Measurements from ENCODE around the gene SLC25A38. TPM values are rescaled to one million over a fixed set of nuclear protein-coding genes. Genes with fewer than 3 reads are reported as not detected.

The SLC25A38 gene
- total and polyA plus RNA-seq, 2 donors from 2014 or later = 24.9 to 42.3 TPM

DNA sequence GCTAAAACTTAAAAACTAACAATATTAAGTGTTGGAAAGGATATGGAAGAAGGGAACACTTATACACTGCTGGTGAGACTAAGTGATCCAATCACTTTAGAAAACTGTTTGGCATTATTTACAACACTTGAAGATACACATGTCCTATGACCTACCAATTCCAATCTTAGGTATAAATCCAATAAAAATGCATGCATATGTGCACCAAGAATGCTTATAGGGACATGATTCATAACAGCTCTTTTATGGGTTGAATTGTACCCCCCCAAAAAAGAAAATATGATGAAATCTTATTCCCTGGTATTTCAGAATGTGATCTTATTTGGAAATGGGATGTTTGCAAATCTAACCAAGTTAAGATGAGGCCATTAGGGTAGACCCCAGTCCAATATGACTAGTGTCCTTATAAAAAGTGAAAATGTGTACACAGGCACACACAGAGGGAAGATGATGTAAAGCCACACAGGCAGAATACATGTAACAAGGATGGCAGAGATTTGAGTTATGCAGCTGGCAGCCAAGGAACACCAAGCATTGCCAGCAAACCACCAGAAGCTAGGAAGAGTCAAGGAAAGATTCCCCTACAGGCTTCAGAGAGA is 38.3 kb upstream of the SLC25A38 start:
- TF ChIP-seq, protein P1, sequence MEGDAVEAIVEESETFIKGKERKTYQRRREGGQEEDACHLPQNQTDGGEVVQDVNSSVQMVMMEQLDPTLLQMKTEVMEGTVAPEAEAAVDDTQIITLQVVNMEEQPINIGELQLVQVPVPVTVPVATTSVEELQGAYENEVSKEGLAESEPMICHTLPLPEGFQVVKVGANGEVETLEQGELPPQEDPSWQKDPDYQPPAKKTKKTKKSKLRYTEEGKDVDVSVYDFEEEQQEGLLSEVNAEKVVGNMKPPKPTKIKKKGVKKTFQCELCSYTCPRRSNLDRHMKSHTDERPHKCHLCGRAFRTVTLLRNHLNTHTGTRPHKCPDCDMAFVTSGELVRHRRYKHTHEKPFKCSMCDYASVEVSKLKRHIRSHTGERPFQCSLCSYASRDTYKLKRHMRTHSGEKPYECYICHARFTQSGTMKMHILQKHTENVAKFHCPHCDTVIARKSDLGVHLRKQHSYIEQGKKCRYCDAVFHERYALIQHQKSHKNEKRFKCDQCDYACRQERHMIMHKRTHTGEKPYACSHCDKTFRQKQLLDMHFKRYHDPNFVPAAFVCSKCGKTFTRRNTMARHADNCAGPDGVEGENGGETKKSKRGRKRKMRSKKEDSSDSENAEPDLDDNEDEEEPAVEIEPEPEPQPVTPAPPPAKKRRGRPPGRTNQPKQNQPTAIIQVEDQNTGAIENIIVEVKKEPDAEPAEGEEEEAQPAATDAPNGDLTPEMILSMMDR (IDR thresholded peaks at IDR 0.05; ENCODE audit: borderline replicate concordance, extremely low read depth, insufficient read depth) = no peak
- Histone ChIP-seq H3K27me3 (ENCODE audit: control insufficient read depth, insufficient read depth, low read length) (no peaks in the 10 kb centered on the region), H3K27ac (ENCODE audit: low read depth in 2 of 2, low read length in 2 of 2) (no peak overlapping the region), H3K4me1 (ENCODE audit: control insufficient read depth in 2 of 3, insufficient read depth in 2 of 3, low read depth in 1 of 3, low read length in 3 of 3) (no peaks in the 10 kb centered on the region), H3K36me3 (ENCODE audit: control insufficient read depth in 2 of 3, insufficient read depth in 3 of 3, low read length in 3 of 3) (no peaks in the 10 kb centered on the region), H3K4me3 (ENCODE audit: low read length in 3 of 3) (no peak overlapping the region), H3K9me3 (ENCODE audit: control insufficient read depth in 2 of 3, insufficient read depth in 1 of 3, low read length in 3 of 3) (no peaks in the 10 kb centered on the region), H3K9ac (ENCODE audit: low read length in 3 of 3) (no peak overlapping the region)
- FAIRE-seq = no peak
- intact Hi-C loops (cut with DNase I) = no loop called here
- DNase-seq = no peak

DNA sequence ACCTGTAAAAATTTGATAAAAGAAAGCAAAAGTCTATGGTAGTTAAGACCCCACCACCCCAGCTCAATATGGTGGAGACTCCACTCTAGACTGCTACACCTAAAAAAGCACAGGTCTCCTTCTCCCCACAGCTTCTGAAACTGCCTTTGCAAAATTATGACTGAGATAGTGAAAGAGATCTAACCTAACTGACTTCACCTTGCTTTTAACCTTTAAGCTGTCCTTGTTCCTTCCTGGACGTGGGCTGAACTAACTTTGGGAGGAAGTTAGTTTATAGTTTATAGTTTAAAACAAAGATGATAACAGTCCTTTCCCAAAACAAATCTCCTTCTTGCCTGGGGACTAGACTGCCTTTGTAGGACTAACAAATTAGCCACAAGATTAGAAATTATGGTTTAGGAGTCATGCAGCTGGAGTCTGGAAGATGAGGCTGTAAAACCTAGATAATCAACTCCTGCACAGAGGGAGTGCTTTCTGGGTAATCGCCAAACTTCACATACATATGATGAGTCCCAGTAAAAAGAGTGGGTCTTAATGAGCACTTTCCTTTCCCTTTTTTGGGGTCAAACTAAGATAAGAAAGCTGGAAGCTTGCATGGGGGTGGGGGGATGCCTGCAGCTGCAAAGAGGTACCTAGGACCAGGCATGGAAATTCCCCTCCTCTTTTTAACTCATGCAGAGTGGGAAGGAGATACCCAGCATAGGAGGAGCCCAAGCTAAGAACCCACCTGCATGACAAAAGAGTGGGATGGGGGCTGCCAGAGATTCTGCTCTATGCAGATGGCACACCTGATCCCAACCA is 36.2 kb upstream of the SLC25A38 start:
- H3K9ac ChIP-seq (ENCODE audit: low read length in 3 of 3) = no peak overlapping the region
- TF ChIP-seq, protein P1 (IDR thresholded peaks at IDR 0.05; ENCODE audit: borderline replicate concordance, extremely low read depth, insufficient read depth) = no peak
- no peak for DNase-seq

DNA sequence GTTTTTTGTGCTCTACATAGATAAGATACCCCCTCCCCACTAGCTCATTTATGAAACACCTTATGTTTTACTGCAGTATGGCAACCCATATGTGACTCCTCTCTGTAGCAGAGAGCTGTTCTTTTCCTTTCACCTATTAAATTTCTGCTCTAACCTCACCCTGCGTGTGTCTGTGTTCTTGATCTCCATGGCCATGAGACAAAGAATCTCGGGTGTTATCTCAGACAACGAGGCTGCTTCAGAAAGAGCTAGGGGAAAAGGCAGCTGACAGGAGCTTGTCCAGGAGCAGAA is 35.6 kb upstream of the SLC25A38 start:
- Histone ChIP-seq H3K9ac (ENCODE audit: low read length in 3 of 3) (no peak overlapping the region), H3K9me3 (ENCODE audit: control insufficient read depth in 2 of 3, insufficient read depth in 1 of 3, low read length in 3 of 3) (no peaks in the 10 kb centered on the region), H3K36me3 (ENCODE audit: control insufficient read depth in 2 of 3, insufficient read depth in 3 of 3, low read length in 3 of 3) (no peaks in the 10 kb centered on the region), H3K4me3 (ENCODE audit: low read length in 3 of 3) (no peak overlapping the region), H3K27me3 (ENCODE audit: control insufficient read depth, insufficient read depth, low read length) (no peaks in the 10 kb centered on the region), H3K4me1 (ENCODE audit: control insufficient read depth in 2 of 3, insufficient read depth in 2 of 3, low read depth in 1 of 3, low read length in 3 of 3) (no peaks in the 10 kb centered on the region), H3K27ac (ENCODE audit: low read depth in 2 of 2, low read length in 2 of 2) (no peak overlapping the region)
- TF ChIP-seq, protein P1 (IDR thresholded peaks at IDR 0.05; ENCODE audit: borderline replicate concordance, extremely low read depth, insufficient read depth) = no peak
- FAIRE-seq (no peak), DNase-seq (no peak)
- intact Hi-C loops (cut with DNase I) = no loop called here

More for the DNA sequence above, 36.2 kb upstream of the SLC25A38 start:
- H3K36me3 ChIP-seq (ENCODE audit: control insufficient read depth in 2 of 3, insufficient read depth in 3 of 3, low read length in 3 of 3) = no peaks in the 10 kb centered on the region
- no peak for FAIRE-seq
- no peak overlapping the region for H3K4me3 ChIP-seq (ENCODE audit: low read length in 3 of 3)
- H3K27ac ChIP-seq (ENCODE audit: low read depth in 2 of 2, low read length in 2 of 2) = no peak overlapping the region
- no peaks in the 10 kb centered on the region for H3K27me3 ChIP-seq (ENCODE audit: control insufficient read depth, insufficient read depth, low read length)
- H3K4me1 ChIP-seq (ENCODE audit: control insufficient read depth in 2 of 3, insufficient read depth in 2 of 3, low read depth in 1 of 3, low read length in 3 of 3) = no peaks in the 10 kb centered on the region
- intact Hi-C loops (cut with DNase I) = no loop called here
- no peaks in the 10 kb centered on the region for H3K9me3 ChIP-seq (ENCODE audit: control insufficient read depth in 2 of 3, insufficient read depth in 1 of 3, low read length in 3 of 3)

Data from kidney (tissue), 14 donors.